Panc1 (cell line): ENCODE data around the gene SRSF12. TPM values are rescaled to one million over a fixed set of nuclear protein-coding genes. Genes with fewer than 3 reads are reported as not detected.

Source experiments
- ATAC-seq: fragments of 200-7000 bp; cut with Tn5 transposase; 2 replicates; pipeline ENCODE4 v1.9.1; 2020; ENCODE audit warnings: mild to moderate bottlenecking, moderate library complexity
- BruUV-seq: library from RNA; stranded (reverse); fragments of 400-500 nt; replicated peaks from 2 replicates; lab custom pipeline; 2021; lab: Mats Ljungman, UMichigan
- CTCF ChIA-PET: fragments of 300-600 bp; sonication (Branson Sonifier 250); formaldehyde crosslinking; loops from one replicate; lab custom pipeline; 2022; ENCODE audit warnings: antibody characterized with exemption; lab: Charles Lee
- POLR2A ChIA-PET: fragments of 300-600 bp; sonication (Branson Sonifier 250); formaldehyde crosslinking; loops from one replicate; lab custom pipeline; 2022; ENCODE audit warnings: antibody characterized with exemption; lab: Charles Lee
- DNase-seq: peaks from one replicate; pipeline ENCODE4 v3.0.0-alpha.2; 2010; ENCODE audit warnings: low read depth, low spot score
- H3K27ac ChIP-seq: 2 replicates; pipeline ENCODE4 v1.5.1; 2011; ENCODE audit warnings: mild to moderate bottlenecking, low read length, inconsistent platforms
- H3K27me3 ChIP-seq: fragments of 200-500 bp; sonication (Bioruptor generic); 2 replicates; pipeline ENCODE4 v1.6.0; 2014; ENCODE audit warnings: low read length, inconsistent platforms; ENCODE audit not compliant: control insufficient read depth, insufficient read depth
- H3K36me3 ChIP-seq: fragments of 200-500 bp; sonication (Bioruptor generic); 2 replicates; pipeline ENCODE4 v1.5.1; 2014; ENCODE audit warnings: inconsistent platforms, mild to moderate bottlenecking, low read length, moderate library complexity; ENCODE audit not compliant: control insufficient read depth, insufficient read depth
- H3K4me1 ChIP-seq: 2 replicates; pipeline ENCODE4 v1.5.1; 2011; ENCODE audit warnings: inconsistent platforms, mild to moderate bottlenecking, low read length, moderate library complexity; ENCODE audit not compliant: control insufficient read depth, insufficient read depth
- H3K4me3 ChIP-seq, 2 experiments: 2 replicates each; pipeline ENCODE4 v1.5.1; 2011 to 2012; ENCODE audit warnings: low read depth in 2 of 2, low read length in 2 of 2, mild to moderate bottlenecking in 2 of 2, inconsistent platforms in 1 of 2, moderate library complexity in 1 of 2
- H3K9me3 ChIP-seq: fragments of 200-500 bp; sonication (Bioruptor generic); 2 replicates; pipeline ENCODE4 v1.5.1; 2014; ENCODE audit warnings: low read depth, mild to moderate bottlenecking, inconsistent platforms, low read length, moderate library complexity; ENCODE audit not compliant: control insufficient read depth, insufficient read depth
- POLR2AphosphoS5 ChIP-seq: IDR thresholded peaks from 2 replicates; pipeline ENCODE4 v1.6.1; 2012; ENCODE audit warnings: mild to moderate bottlenecking, low read depth, low read length, moderate library complexity
- REST ChIP-seq, 2 experiments: IDR thresholded peaks; 2 replicates each; pipeline ENCODE4 v1.6.1; 2011 to 2012; ENCODE audit warnings: low read depth in 2 of 2, control low read depth in 1 of 2, low read length in 1 of 2, mild to moderate bottlenecking in 1 of 2, moderate library complexity in 1 of 2; ENCODE audit not compliant: insufficient read depth in 1 of 2
- SIN3A ChIP-seq: IDR thresholded peaks from 2 replicates; pipeline ENCODE4 v1.6.1; 2012; ENCODE audit warnings: low read depth, mild to moderate bottlenecking, low read length, moderate library complexity, borderline replicate concordance; ENCODE audit not compliant: insufficient read depth
- TCF7L2 ChIP-seq: IDR thresholded peaks from 2 replicates; pipeline ENCODE4 v1.6.1; 2011; ENCODE audit warnings: mild to moderate bottlenecking, low read depth, low read length, inconsistent platforms
- in situ Hi-C: cut with HindIII; loops from 2 replicates; pipeline ENCODE4 v1.10.0; 2016; ENCODE audit warnings: low sequenced_read_pairs, low pct_unique_long_range_greater_than_20kb
- intact Hi-C: fragments of 100-400 bp; cut with micrococcal nuclease; formaldehyde crosslinking; loops from one replicate; pipeline ENCODE4 v1.10.0; 2022; ENCODE audit not compliant: unreplicated experiment
- total RNA-seq: library from RNA; stranded (reverse); gene quantifications from one replicate; pipeline ENCODE4 v1.2.1, GENCODE V29; 2021; ENCODE audit not compliant: unreplicated experiment
- TF ChIP-seq, protein P1 (sequence below): fragments of 450-650 bp; IDR thresholded peaks from 2 replicates; pipeline ENCODE4 v1.5.1; 2017; ENCODE audit warnings: mild to moderate bottlenecking

Gene SRSF12
- total RNA-seq, 1 experiment from 2014 or later = 0.28 TPM

- no peaks in the 10 kb centered on the region for H3K9me3 ChIP-seq
- no peaks in the 10 kb centered on the region for H3K4me1 ChIP-seq
- ATAC-seq (no peak), DNase-seq (no peak)
- no peak overlapping the region for H3K27ac ChIP-seq
- no TSS peak for BruUV-seq
- intact Hi-C loops (no loop called here), in situ Hi-C loops (no loop called here)
- POLR2A ChIA-PET = no interaction called here
- peaks cover 4% of the 10 kb centered on the region for H3K36me3 ChIP-seq
- CTCF ChIA-PET = no interaction called here
- TF ChIP-seq SIN3A (no peak), POLR2AphosphoS5 (no peak), REST (IDR thresholded peaks at IDR 0.05; ENCODE audit: insufficient read depth in 1 of 2, low read depth in 2 of 2, low read length in 1 of 2) (no peak), TCF7L2 (no peak)
- TF ChIP-seq, protein P1, sequence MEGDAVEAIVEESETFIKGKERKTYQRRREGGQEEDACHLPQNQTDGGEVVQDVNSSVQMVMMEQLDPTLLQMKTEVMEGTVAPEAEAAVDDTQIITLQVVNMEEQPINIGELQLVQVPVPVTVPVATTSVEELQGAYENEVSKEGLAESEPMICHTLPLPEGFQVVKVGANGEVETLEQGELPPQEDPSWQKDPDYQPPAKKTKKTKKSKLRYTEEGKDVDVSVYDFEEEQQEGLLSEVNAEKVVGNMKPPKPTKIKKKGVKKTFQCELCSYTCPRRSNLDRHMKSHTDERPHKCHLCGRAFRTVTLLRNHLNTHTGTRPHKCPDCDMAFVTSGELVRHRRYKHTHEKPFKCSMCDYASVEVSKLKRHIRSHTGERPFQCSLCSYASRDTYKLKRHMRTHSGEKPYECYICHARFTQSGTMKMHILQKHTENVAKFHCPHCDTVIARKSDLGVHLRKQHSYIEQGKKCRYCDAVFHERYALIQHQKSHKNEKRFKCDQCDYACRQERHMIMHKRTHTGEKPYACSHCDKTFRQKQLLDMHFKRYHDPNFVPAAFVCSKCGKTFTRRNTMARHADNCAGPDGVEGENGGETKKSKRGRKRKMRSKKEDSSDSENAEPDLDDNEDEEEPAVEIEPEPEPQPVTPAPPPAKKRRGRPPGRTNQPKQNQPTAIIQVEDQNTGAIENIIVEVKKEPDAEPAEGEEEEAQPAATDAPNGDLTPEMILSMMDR = no peak
- no peak overlapping the region for H3K4me3 ChIP-seq
- H3K27me3 ChIP-seq = no peaks in the 10 kb centered on the region
These were observed 43.6 kb upstream of the SRSF12 start for GRCh38 chr6:89161326-89162046.

GRCh38 chr6:89160331-89161092 lies 42.6 kb upstream of the SRSF12 start:
- no peaks in the 10 kb centered on the region for H3K4me1 ChIP-seq
- ATAC-seq (no peak), DNase-seq (no peak)
- peaks cover 4% of the 10 kb centered on the region for H3K36me3 ChIP-seq
- no peak overlapping the region for H3K27ac ChIP-seq
- intact Hi-C loops (no loop called here), in situ Hi-C loops (no loop called here)
- H3K9me3 ChIP-seq = no peaks in the 10 kb centered on the region
- TF ChIP-seq SIN3A (no peak), TCF7L2 (no peak), REST (IDR thresholded peaks at IDR 0.05; ENCODE audit: insufficient read depth in 1 of 2, low read depth in 2 of 2, low read length in 1 of 2) (no peak), POLR2AphosphoS5 (no peak)
- TF ChIP-seq, protein P1 = no peak
- no peak overlapping the region for H3K4me3 ChIP-seq
- BruUV-seq = no TSS peak
- H3K27me3 ChIP-seq = no peaks in the 10 kb centered on the region
- POLR2A ChIA-PET = no interaction called here
- CTCF ChIA-PET = no interaction called here
